Measurements from ENCODE around the gene CAPN11. TPM values are rescaled to one million over a fixed set of nuclear protein-coding genes. Genes with fewer than 3 reads are reported as not detected.
A peak's percentile ranks its signal among the peaks of the same experiment; 100 is the strongest.

CAPN11 gene
- total RNA-seq, 1 donor from 2014 or later: not detected

GRCh38 chr6:44117397-44118128 is 41.1 kb upstream of the CAPN11 start:
- no peak for DNase-seq
- Mint-ChIP-seq H3K27me3 (ENCODE audit: unreplicated experiment) (no peaks in the 10 kb centered on the region), H3K27ac (ENCODE audit: unreplicated experiment) (no peak overlapping the region), H3K4me1 (ENCODE audit: low read depth, unreplicated experiment) (peaks cover 5% of the 10 kb centered on the region), H3K36me3 (ENCODE audit: unreplicated experiment) (no peaks in the 10 kb centered on the region), H3K4me3 (ENCODE audit: unreplicated experiment) (no peak overlapping the region), H3K9me3 (ENCODE audit: unreplicated experiment) (no peaks in the 10 kb centered on the region)
- no peak for TF ChIP-seq CTCF (IDR thresholded peaks at IDR 0.05; ENCODE audit: partially characterized antibody, unreplicated experiment)

- Mint-ChIP-seq H3K27ac (ENCODE audit: unreplicated experiment) (no peak overlapping the region), H3K27me3 (ENCODE audit: unreplicated experiment) (no peaks in the 10 kb centered on the region), H3K4me1 (ENCODE audit: low read depth, unreplicated experiment) (peaks cover 13% of the 10 kb centered on the region), H3K9me3 (ENCODE audit: unreplicated experiment) (no peaks in the 10 kb centered on the region), H3K4me3 (ENCODE audit: unreplicated experiment) (no peak overlapping the region), H3K36me3 (ENCODE audit: unreplicated experiment) (no peaks in the 10 kb centered on the region)
- no peak for TF ChIP-seq CTCF (IDR thresholded peaks at IDR 0.05; ENCODE audit: partially characterized antibody, unreplicated experiment)
- no peak for DNase-seq
Observed at GRCh38 chr6:44119704-44120262, 38.8 kb upstream of the CAPN11 start.

- Mint-ChIP-seq H3K36me3 (ENCODE audit: unreplicated experiment) (no peaks in the 10 kb centered on the region), H3K27ac (ENCODE audit: unreplicated experiment) (no peak overlapping the region), H3K4me3 (ENCODE audit: unreplicated experiment) (no peak overlapping the region), H3K4me1 (ENCODE audit: low read depth, unreplicated experiment) (peaks cover 17% of the 10 kb centered on the region), H3K27me3 (ENCODE audit: unreplicated experiment) (no peaks in the 10 kb centered on the region), H3K9me3 (ENCODE audit: unreplicated experiment) (no peaks in the 10 kb centered on the region)
- no peak for TF ChIP-seq CTCF (IDR thresholded peaks at IDR 0.05; ENCODE audit: partially characterized antibody, unreplicated experiment)
- no peak for DNase-seq
Observed at GRCh38 chr6:44120692-44121443, 37.8 kb upstream of the CAPN11 start.

GRCh38 chr6:44122801-44123200 is 35.8 kb upstream of the CAPN11 start:
- Mint-ChIP-seq H3K9me3 (ENCODE audit: unreplicated experiment) (peaks cover 8% of the 10 kb centered on the region), H3K27me3 (ENCODE audit: unreplicated experiment) (peaks cover 2% of the 10 kb centered on the region), H3K27ac (ENCODE audit: unreplicated experiment) (no peak overlapping the region), H3K36me3 (ENCODE audit: unreplicated experiment) (no peaks in the 10 kb centered on the region), H3K4me1 (ENCODE audit: low read depth, unreplicated experiment) (peaks cover 25% of the 10 kb centered on the region), H3K4me3 (ENCODE audit: unreplicated experiment) (peak overlapping the region; percentile 21)
- no peak for DNase-seq
- TF ChIP-seq CTCF (IDR thresholded peaks at IDR 0.05; ENCODE audit: partially characterized antibody, unreplicated experiment): no peak

GRCh38 chr6:44123544-44123943 is 35.1 kb upstream of the CAPN11 start:
- peaks cover 4% of the 10 kb centered on the region for H3K27me3 Mint-ChIP-seq (ENCODE audit: unreplicated experiment)
- no peak for DNase-seq
- no peaks in the 10 kb centered on the region for H3K36me3 Mint-ChIP-seq (ENCODE audit: unreplicated experiment)
- no peak overlapping the region for H3K27ac Mint-ChIP-seq (ENCODE audit: unreplicated experiment)
- H3K4me3 Mint-ChIP-seq (ENCODE audit: unreplicated experiment): no peak overlapping the region
- TF ChIP-seq CTCF (IDR thresholded peaks at IDR 0.05; ENCODE audit: partially characterized antibody, unreplicated experiment): no peak
- peaks cover 25% of the 10 kb centered on the region for H3K4me1 Mint-ChIP-seq (ENCODE audit: low read depth, unreplicated experiment)
- peaks cover 8% of the 10 kb centered on the region for H3K9me3 Mint-ChIP-seq (ENCODE audit: unreplicated experiment)

Data from glutamatergic neuron (in vitro differentiated cells).